HUES6 (cell line): ENCODE results near the gene ARRDC4.

Experiments
- H3K27ac ChIP-seq: 2 replicates; pipeline ENCODE4 v1.7.0; 2013; ENCODE audit warnings: low read depth, mild to moderate bottlenecking, low read length, inconsistent platforms
- H3K27me3 ChIP-seq: 2 replicates; pipeline ENCODE4 v1.6.1; 2013; ENCODE audit warnings: low read length; ENCODE audit not compliant: control insufficient read depth, insufficient read depth
- H3K36me3 ChIP-seq: 2 replicates; pipeline ENCODE4 v1.6.1; 2013; ENCODE audit warnings: low read length; ENCODE audit not compliant: control insufficient read depth, insufficient read depth
- H3K4me1 ChIP-seq: 2 replicates; pipeline ENCODE4 v1.6.1; 2013; ENCODE audit warnings: low read length; ENCODE audit not compliant: control insufficient read depth, insufficient read depth
- H3K4me3 ChIP-seq: 2 replicates; pipeline ENCODE4 v1.5.1; 2013; ENCODE audit warnings: low read depth, low read length
- H3K9ac ChIP-seq: one replicate; pipeline ENCODE4 v1.6.1; 2013; ENCODE audit warnings: mild to moderate bottlenecking, low read length
- H3K9me3 ChIP-seq: 2 replicates; pipeline ENCODE4 v1.6.1; 2013; ENCODE audit warnings: low read depth, low read length; ENCODE audit not compliant: control insufficient read depth, insufficient read depth

The ARRDC4 gene

GRCh38 chr15:97947465-97948260 is 12.8 kb upstream of the ARRDC4 start:
- Histone ChIP-seq H3K27ac (no peak overlapping the region), H3K9me3 (no peaks in the 10 kb centered on the region), H3K4me1 (no peaks in the 10 kb centered on the region), H3K27me3 (no peaks in the 10 kb centered on the region; the same call in 1 of the 2 replicates), H3K36me3 (no peaks in the 10 kb centered on the region), H3K9ac (no peak overlapping the region), H3K4me3 (no peak overlapping the region)

- Histone ChIP-seq H3K9me3 (no peaks in the 10 kb centered on the region), H3K4me1 (no peaks in the 10 kb centered on the region)
These were observed 7.2 kb upstream of the ARRDC4 start for GRCh38 chr15:97953254-97953653.

GRCh38 chr15:97953748-97954147 is 6.8 kb upstream of the ARRDC4 start:
- Histone ChIP-seq H3K27me3 (no peaks in the 10 kb centered on the region), H3K27ac (no peak overlapping the region), H3K4me3 (no peak overlapping the region), H3K9me3 (no peaks in the 10 kb centered on the region), H3K9ac (no peak overlapping the region), H3K36me3 (no peaks in the 10 kb centered on the region), H3K4me1 (no peaks in the 10 kb centered on the region)

More at GRCh38 chr15:97953254-97953653, 7.2 kb upstream of the ARRDC4 start:
- Histone ChIP-seq H3K36me3 (no peaks in the 10 kb centered on the region), H3K27ac (no peak overlapping the region), H3K4me3 (no peak overlapping the region), H3K9ac (no peak overlapping the region), H3K27me3 (no peaks in the 10 kb centered on the region)

GRCh38 chr15:97955035-97955434 is 5.5 kb upstream of the ARRDC4 start:
- Histone ChIP-seq H3K4me3 (no peak overlapping the region), H3K9me3 (no peaks in the 10 kb centered on the region), H3K27me3 (peaks cover 3% of the 10 kb centered on the region; the same call in 1 of the 2 replicates), H3K4me1 (no peaks in the 10 kb centered on the region), H3K27ac (no peak overlapping the region), H3K36me3 (no peaks in the 10 kb centered on the region), H3K9ac (no peak overlapping the region)

GRCh38 chr15:97955529-97955928 is 5.0 kb upstream of the ARRDC4 start:
- no peaks in the 10 kb centered on the region for H3K9me3 ChIP-seq
- H3K9ac ChIP-seq = no peak overlapping the region
- H3K36me3 ChIP-seq = no peaks in the 10 kb centered on the region
- peaks cover 3% of the 10 kb centered on the region; the same call in 1 of the 2 replicates for H3K27me3 ChIP-seq
- no peaks in the 10 kb centered on the region for H3K4me1 ChIP-seq
- H3K4me3 ChIP-seq = no peak overlapping the region
- H3K27ac ChIP-seq = no peak overlapping the region

GRCh38 chr15:97959724-97960363 is 659 bp upstream of the ARRDC4 start:
- Histone ChIP-seq H3K9ac (no peak overlapping the region), H3K36me3 (no peaks in the 10 kb centered on the region), H3K27me3 (peaks cover 14% of the 10 kb centered on the region; the same call in 1 of the 2 replicates), H3K9me3 (no peaks in the 10 kb centered on the region), H3K27ac (no peak overlapping the region), H3K4me1 (no peaks in the 10 kb centered on the region), H3K4me3 (peak overlapping the region; percentile 56)

GRCh38 chr15:97961067-97961954 is 808 bp downstream of the ARRDC4 start:
- H3K36me3 ChIP-seq = peaks cover 5% of the 10 kb centered on the region; the same call in 1 of the 2 replicates
- no peaks in the 10 kb centered on the region for H3K9me3 ChIP-seq
- no peaks in the 10 kb centered on the region for H3K4me1 ChIP-seq
- H3K27ac ChIP-seq = no peak overlapping the region
- no peak overlapping the region for H3K9ac ChIP-seq
- peaks cover 14% of the 10 kb centered on the region; the same call in 1 of the 2 replicates for H3K27me3 ChIP-seq
- H3K4me3 ChIP-seq = peak overlapping the region; percentile 66

- H3K27me3 ChIP-seq = peaks cover 14% of the 10 kb centered on the region; the same call in 1 of the 2 replicates
- peaks cover 7% of the 10 kb centered on the region; the same call in 1 of the 2 replicates for H3K36me3 ChIP-seq
- H3K9me3 ChIP-seq = no peaks in the 10 kb centered on the region
- H3K4me3 ChIP-seq = peak overlapping the region; percentile 66; the same call in 1 of the 2 replicates
- H3K4me1 ChIP-seq = no peaks in the 10 kb centered on the region
- no peak overlapping the region for H3K27ac ChIP-seq
- H3K9ac ChIP-seq = no peak overlapping the region
These were observed 1.8 kb downstream of the ARRDC4 start for GRCh38 chr15:97962263-97962662.

GRCh38 chr15:97963779-97964178 is 3.3 kb downstream of the ARRDC4 start:
- H3K36me3 ChIP-seq = peaks cover 7% of the 10 kb centered on the region; the same call in 1 of the 2 replicates
- peaks cover 14% of the 10 kb centered on the region; the same call in 1 of the 2 replicates for H3K27me3 ChIP-seq
- H3K9me3 ChIP-seq = no peaks in the 10 kb centered on the region
- H3K9ac ChIP-seq = no peak overlapping the region
- H3K27ac ChIP-seq = no peak overlapping the region
- no peak overlapping the region for H3K4me3 ChIP-seq
- no peaks in the 10 kb centered on the region for H3K4me1 ChIP-seq

GRCh38 chr15:97966246-97966645 is 5.7 kb downstream of the ARRDC4 start:
- H3K27ac ChIP-seq = no peak overlapping the region
- H3K36me3 ChIP-seq = peaks cover 23% of the 10 kb centered on the region; the same call in 1 of the 2 replicates
- peaks cover 10% of the 10 kb centered on the region; the same call in 1 of the 2 replicates for H3K27me3 ChIP-seq
- H3K4me1 ChIP-seq = no peaks in the 10 kb centered on the region
- no peaks in the 10 kb centered on the region for H3K9me3 ChIP-seq
- H3K9ac ChIP-seq = no peak overlapping the region
- H3K4me3 ChIP-seq = no peak overlapping the region
